Measurements from ENCODE around the gene AMACR.

DNA sequence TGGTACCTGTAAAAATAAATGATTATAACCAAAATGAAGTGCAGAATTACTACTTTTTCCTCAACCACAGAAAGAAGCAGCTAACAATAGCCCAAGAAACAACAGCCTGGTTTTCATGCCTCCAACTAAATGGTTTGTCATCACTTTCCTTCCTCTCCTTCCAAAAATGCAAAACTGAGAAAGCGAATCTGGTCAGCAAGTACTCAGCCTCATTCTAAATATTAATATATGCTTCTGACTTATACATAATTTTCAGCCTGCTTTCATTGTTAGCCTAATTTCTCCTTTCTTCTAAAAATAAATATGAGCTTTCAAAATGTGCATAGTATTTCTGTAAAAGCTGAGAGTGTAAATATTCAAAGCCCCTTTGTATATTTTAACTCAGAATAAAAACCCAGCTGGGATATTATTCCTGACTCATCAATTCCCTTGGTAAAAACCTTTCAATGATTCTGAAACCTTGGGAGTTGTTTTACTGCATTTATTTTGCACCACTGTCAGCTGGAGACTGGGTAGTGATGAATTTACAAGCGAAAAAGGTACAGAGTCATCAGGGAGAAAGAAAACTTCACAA lies 50.2 kb downstream of the AMACR start:
- TF ChIP-seq, protein P1, sequence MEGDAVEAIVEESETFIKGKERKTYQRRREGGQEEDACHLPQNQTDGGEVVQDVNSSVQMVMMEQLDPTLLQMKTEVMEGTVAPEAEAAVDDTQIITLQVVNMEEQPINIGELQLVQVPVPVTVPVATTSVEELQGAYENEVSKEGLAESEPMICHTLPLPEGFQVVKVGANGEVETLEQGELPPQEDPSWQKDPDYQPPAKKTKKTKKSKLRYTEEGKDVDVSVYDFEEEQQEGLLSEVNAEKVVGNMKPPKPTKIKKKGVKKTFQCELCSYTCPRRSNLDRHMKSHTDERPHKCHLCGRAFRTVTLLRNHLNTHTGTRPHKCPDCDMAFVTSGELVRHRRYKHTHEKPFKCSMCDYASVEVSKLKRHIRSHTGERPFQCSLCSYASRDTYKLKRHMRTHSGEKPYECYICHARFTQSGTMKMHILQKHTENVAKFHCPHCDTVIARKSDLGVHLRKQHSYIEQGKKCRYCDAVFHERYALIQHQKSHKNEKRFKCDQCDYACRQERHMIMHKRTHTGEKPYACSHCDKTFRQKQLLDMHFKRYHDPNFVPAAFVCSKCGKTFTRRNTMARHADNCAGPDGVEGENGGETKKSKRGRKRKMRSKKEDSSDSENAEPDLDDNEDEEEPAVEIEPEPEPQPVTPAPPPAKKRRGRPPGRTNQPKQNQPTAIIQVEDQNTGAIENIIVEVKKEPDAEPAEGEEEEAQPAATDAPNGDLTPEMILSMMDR (IDR thresholded peaks at IDR 0.05; ENCODE audit: control extremely low read depth in 1 of 3, insufficient read depth in 1 of 3, low read depth in 1 of 3, low read length in 3 of 3) = no peak
- no peak for TF ChIP-seq YY1 (IDR thresholded peaks at IDR 0.05; ENCODE audit: low read depth, low read length)
- no peak for TF ChIP-seq TBP (IDR thresholded peaks at IDR 0.05; ENCODE audit: low read depth, low read length)
- no peak for TF ChIP-seq POLR2A (IDR thresholded peaks at IDR 0.05; ENCODE audit: control extremely low read depth in 1 of 2, low read depth in 2 of 2, low read length in 2 of 2)
- TF ChIP-seq CHD1 (IDR thresholded peaks at IDR 0.05; ENCODE audit: low read depth, low read length) = no peak
- TF ChIP-seq, protein P2, sequence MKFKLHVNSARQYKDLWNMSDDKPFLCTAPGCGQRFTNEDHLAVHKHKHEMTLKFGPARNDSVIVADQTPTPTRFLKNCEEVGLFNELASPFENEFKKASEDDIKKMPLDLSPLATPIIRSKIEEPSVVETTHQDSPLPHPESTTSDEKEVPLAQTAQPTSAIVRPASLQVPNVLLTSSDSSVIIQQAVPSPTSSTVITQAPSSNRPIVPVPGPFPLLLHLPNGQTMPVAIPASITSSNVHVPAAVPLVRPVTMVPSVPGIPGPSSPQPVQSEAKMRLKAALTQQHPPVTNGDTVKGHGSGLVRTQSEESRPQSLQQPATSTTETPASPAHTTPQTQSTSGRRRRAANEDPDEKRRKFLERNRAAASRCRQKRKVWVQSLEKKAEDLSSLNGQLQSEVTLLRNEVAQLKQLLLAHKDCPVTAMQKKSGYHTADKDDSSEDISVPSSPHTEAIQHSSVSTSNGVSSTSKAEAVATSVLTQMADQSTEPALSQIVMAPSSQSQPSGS (IDR thresholded peaks at IDR 0.05; ENCODE audit: low read length) = no peak
- no peak for TF ChIP-seq SUZ12 (IDR thresholded peaks at IDR 0.05; ENCODE audit: low read length)
- TF ChIP-seq TCF12 (IDR thresholded peaks at IDR 0.05; ENCODE audit: low read depth, low read length) = no peak
- TF ChIP-seq JUN (IDR thresholded peaks at IDR 0.05; ENCODE audit: low read depth, low read length) = no peak

All from H1 (cell line).